Lower leg skin (tissue), 3 donors: ENCODE data around the gene MEF2D.

ENCODE experiments used
- CTCF ChIP-seq, 3 donors: fragments of 450-650 bp; IDR thresholded peaks; one replicate each; pipeline ENCODE4 v1.5.1; 2016; ENCODE audit warnings: antibody characterized with exemption in 3 of 3, mild to moderate bottlenecking in 3 of 3, moderate library complexity in 2 of 3
- POLR2A ChIP-seq, 2 donors: fragments of 450-650 bp; IDR thresholded peaks; one replicate each; pipeline ENCODE4 v1.6.1; 2016 to 2017; ENCODE audit warnings: antibody characterized with exemption in 2 of 2, mild to moderate bottlenecking in 1 of 2, moderate library complexity in 1 of 2

GRCh38 chr1:156431366-156431765 is 69.2 kb downstream of the MEF2D start:
- TF ChIP-seq CTCF (IDR thresholded peaks at IDR 0.05) (no peak), POLR2A (IDR thresholded peaks at IDR 0.05) (no peak)
